Tibial nerve (tissue), 4 donors: ENCODE data around the gene MAP4K1.

Experiments
- EP300 ChIP-seq, 2 donors: sonication (generic); formaldehyde crosslinking; IDR thresholded peaks; one replicate each; pipeline ENCODE4 v1.6.1; 2017; ENCODE audit warnings: antibody characterized with exemption in 2 of 2, mild to moderate bottlenecking in 1 of 2
- TF ChIP-seq, protein P1 (sequence below), 5 experiments: fragments of 200-600 bp in 3 of 5; fragments of 450-650 bp in 2 of 5; sonication (generic) in 3 of 5; IDR thresholded peaks; one replicate each; pipeline ENCODE4 v1.5.1; 2016 to 2019; ENCODE audit warnings: antibody characterized with exemption in 5 of 5, mild to moderate bottlenecking in 3 of 5, moderate library complexity in 2 of 5

DNA sequence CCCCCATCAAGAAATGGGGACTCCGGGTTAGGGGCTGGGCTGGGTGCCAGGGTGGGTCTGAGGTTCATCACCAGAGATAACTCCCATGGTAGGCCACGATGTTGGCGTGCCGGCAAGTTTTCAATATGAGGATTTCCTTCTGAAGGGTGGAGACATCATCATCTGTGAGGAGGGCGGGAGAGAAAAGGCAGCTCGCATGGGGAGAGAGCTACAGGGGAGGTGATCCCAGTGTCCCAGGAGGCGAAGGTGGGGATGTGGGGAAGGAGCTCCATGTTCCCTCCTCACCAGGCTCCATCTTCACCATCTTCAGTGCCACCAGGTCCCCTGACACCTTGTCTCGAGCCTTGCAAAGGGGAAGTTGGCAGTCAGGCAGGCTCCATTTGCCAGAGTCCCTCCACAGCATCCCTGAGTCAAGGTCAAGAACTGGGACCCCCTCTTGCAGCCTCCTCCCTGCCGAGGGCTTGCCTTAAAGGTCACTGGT, 430 bp downstream of the MAP4K1 start:
- TF ChIP-seq, protein P1, sequence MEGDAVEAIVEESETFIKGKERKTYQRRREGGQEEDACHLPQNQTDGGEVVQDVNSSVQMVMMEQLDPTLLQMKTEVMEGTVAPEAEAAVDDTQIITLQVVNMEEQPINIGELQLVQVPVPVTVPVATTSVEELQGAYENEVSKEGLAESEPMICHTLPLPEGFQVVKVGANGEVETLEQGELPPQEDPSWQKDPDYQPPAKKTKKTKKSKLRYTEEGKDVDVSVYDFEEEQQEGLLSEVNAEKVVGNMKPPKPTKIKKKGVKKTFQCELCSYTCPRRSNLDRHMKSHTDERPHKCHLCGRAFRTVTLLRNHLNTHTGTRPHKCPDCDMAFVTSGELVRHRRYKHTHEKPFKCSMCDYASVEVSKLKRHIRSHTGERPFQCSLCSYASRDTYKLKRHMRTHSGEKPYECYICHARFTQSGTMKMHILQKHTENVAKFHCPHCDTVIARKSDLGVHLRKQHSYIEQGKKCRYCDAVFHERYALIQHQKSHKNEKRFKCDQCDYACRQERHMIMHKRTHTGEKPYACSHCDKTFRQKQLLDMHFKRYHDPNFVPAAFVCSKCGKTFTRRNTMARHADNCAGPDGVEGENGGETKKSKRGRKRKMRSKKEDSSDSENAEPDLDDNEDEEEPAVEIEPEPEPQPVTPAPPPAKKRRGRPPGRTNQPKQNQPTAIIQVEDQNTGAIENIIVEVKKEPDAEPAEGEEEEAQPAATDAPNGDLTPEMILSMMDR (IDR thresholded peaks at IDR 0.05), result no peak
- TF ChIP-seq EP300 (IDR thresholded peaks at IDR 0.05), result no peak
